Measurements from ENCODE around the gene CYP46A1.

DNA sequence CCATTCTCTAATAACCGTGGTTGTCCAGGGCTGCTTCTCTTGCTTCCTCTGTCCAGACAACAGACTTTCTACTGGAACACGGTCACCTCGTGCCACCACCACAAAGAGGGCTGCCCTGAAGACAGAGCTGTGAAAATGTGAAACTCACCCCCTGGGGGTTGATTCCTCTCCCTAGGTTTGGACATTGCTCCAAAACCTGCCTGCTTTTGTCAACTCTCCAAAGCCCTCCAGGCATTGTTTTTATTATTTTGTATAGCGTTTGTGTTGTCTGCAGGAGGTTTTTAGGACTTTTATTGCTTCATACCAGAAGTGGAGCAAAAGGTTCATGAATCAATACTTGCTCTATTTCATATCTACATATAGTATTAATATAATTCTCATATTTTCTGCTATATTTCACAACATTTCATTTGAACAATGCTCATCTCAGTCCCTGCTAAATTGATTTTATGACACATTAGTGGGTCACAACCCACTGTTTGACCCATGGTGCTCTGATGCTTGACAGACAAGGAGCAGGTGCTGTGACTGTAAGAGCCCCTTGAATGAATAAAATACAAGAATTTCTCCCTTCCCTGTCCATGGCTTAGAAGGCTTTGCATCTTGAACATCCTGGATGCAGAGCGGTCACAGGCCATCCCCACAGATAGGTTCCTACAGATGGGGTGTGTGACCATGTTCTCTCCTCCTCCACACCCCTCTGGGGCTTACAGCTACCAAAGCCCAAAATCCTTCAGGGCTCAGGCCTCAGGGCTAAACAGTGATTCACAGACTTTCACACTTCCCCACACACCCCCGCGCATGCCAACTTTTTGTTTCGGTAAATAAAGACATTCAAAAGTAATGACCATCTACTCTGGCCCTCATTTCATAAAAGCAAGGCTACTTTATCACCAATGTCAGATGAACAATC lies 88.5 kb downstream of the CYP46A1 start:
- TF ChIP-seq, protein P1, sequence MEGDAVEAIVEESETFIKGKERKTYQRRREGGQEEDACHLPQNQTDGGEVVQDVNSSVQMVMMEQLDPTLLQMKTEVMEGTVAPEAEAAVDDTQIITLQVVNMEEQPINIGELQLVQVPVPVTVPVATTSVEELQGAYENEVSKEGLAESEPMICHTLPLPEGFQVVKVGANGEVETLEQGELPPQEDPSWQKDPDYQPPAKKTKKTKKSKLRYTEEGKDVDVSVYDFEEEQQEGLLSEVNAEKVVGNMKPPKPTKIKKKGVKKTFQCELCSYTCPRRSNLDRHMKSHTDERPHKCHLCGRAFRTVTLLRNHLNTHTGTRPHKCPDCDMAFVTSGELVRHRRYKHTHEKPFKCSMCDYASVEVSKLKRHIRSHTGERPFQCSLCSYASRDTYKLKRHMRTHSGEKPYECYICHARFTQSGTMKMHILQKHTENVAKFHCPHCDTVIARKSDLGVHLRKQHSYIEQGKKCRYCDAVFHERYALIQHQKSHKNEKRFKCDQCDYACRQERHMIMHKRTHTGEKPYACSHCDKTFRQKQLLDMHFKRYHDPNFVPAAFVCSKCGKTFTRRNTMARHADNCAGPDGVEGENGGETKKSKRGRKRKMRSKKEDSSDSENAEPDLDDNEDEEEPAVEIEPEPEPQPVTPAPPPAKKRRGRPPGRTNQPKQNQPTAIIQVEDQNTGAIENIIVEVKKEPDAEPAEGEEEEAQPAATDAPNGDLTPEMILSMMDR (IDR thresholded peaks at IDR 0.05; ENCODE audit: poor library complexity) = no peak
- TF ChIP-seq EZH2 (IDR thresholded peaks at IDR 0.05; ENCODE audit: borderline replicate concordance) = no peak

All from hepatocyte (in vitro differentiated cells).